Mononuclear cell (primary cell): ENCODE results near the gene SECTM1. TPM values are rescaled to one million over a fixed set of nuclear protein-coding genes. Genes with fewer than 3 reads are reported as not detected.
"Not testable (repeated sequence)": the region's sequence is repeated elsewhere in the genome, so short reads cannot be mapped to it uniquely, and the experiment has no call there.

Experiments used
- H3K27me3 ChIP-seq: 2 replicates; pipeline ENCODE4 v1.6.0; 2011; ENCODE audit warnings: low read length, control low read depth; ENCODE audit not compliant: insufficient read depth
- H3K4me1 ChIP-seq: 2 replicates; pipeline ENCODE4 v1.5.1; 2011; ENCODE audit warnings: mild to moderate bottlenecking, low read length, control low read depth; ENCODE audit not compliant: insufficient read depth
- H3K4me3 ChIP-seq: 2 replicates; pipeline ENCODE4 v1.5.1; 2011; ENCODE audit warnings: mild to moderate bottlenecking, low read length, moderate library complexity
- H3K9me3 ChIP-seq: 2 replicates; pipeline ENCODE4 v1.5.1; 2011; ENCODE audit warnings: low read depth, mild to moderate bottlenecking, control low read depth, low read length
- total RNA-seq: library from RNA; depleted of rRNA; stranded (reverse); fragments of >200 nt; gene quantifications from one replicate; pipeline ENCODE4 v1.2.3, GENCODE V29; 2012

The SECTM1 gene
- total RNA-seq, 1 donor = 49.5 TPM

- H3K9me3 ChIP-seq = no peaks in the 10 kb centered on the region
- no peaks in the 10 kb centered on the region for H3K4me1 ChIP-seq
- H3K27me3 ChIP-seq = peaks cover 2% of the 10 kb centered on the region
- H3K4me3 ChIP-seq = no peak overlapping the region
Measured at GRCh38 chr17:82355770-82356427, 22.3 kb upstream of the SECTM1 start.

GRCh38 chr17:82354804-82355308, 21.3 kb upstream of the SECTM1 start:
- no peaks in the 10 kb centered on the region for H3K9me3 ChIP-seq
- no peaks in the 10 kb centered on the region for H3K4me1 ChIP-seq
- no peak overlapping the region for H3K4me3 ChIP-seq
- peaks cover 2% of the 10 kb centered on the region for H3K27me3 ChIP-seq

DNA sequence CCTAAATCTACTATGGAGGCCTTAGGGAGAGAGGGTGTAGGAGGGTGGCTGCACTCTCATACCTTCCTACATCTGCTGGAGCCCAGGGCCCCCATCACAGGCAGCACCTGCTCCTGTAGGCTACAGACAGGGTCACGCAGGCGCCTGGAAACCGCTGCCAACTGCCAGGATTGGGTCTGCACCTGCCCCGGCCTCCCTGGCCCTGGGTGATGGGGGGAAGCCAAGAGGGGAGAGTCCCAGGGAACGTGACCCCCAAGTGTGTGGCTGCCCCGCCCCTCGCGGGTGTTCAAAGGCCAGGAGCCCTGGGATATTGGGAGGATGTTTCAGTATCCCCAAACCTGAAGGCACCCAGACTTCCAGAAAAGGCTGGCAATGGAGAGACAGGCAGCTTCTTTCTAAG, 19.9 kb upstream of the SECTM1 start:
- no peaks in the 10 kb centered on the region for H3K9me3 ChIP-seq
- H3K27me3 ChIP-seq = no peaks in the 10 kb centered on the region
- H3K4me1 ChIP-seq = no peaks in the 10 kb centered on the region
- H3K4me3 ChIP-seq = no peak overlapping the region

- Histone ChIP-seq H3K4me3 (no peak overlapping the region), H3K27me3 (no peaks in the 10 kb centered on the region), H3K4me1 (no peaks in the 10 kb centered on the region), H3K9me3 (no peaks in the 10 kb centered on the region)
Measured at GRCh38 chr17:82351713-82352488, 18.3 kb upstream of the SECTM1 start.

- Histone ChIP-seq H3K27me3 (no peaks in the 10 kb centered on the region), H3K4me1 (peaks cover 3% of the 10 kb centered on the region), H3K4me3 (no peak overlapping the region), H3K9me3 (no peaks in the 10 kb centered on the region)
Measured at GRCh38 chr17:82351254-82351712, 17.7 kb upstream of the SECTM1 start.

DNA sequence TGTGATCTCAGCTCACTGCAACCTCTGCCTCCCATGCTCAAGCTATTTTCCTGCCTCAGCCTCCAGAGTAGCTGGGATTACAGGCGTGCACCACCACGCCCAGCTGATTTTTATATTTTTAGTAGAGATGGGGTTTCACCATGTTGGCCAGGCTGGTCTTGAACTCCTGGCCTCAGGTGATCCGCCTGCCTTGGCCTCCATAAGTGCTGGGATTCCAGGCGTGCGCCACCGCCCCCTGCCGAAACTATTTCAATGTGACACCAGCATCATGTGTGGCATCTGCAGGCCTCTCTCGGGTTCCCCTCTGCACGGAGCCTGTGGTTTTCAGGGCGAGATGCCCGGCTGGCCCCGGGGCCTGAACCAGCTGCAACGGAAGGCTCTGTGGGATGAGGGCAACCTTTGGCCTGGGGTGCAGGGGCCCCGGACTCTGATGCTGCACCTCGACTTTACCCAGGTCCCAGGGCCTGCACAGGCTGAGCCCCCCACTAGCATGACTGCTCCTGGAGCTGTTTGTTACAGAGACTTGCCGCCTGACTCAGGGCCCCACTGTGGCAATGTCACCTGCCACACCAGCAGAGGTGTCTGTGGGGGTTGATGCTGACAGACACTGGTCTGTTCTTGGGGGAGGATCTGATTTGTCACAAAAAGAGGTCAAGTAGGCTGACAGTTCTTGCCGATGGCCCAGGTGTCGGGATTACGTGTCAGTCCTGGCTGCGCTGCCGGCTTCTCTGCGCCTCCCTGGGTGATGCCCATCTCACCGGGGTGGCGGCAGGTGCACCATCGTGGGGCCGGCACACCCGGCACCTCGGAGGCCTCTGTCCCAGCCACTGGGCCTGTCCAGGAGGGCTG, 16.8 kb upstream of the SECTM1 start:
- H3K27me3 ChIP-seq = no peaks in the 10 kb centered on the region
- H3K4me3 ChIP-seq = no peak overlapping the region
- H3K4me1 ChIP-seq = peaks cover 3% of the 10 kb centered on the region
- no peaks in the 10 kb centered on the region for H3K9me3 ChIP-seq

DNA sequence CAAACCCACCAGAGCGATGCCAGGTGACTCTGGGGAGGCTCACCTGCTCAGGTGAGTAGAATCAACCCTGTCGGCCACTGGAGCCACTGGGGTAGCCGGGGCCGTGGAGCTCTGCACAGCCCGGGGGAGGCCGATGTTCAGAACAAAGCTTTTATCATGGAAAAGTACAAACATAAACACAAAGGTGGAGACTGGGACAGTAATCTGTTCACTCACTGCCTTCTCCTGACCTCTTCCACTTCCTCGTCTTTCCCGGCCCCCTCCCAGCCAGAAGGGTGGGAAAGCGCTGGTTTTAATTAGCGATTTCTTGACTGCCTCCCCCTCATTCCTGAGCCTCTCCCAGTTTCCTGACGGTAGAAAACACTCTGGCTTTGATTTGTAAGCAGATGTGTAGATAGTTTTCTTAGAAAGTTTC, 15.7 kb upstream of the SECTM1 start:
- peaks cover 3% of the 10 kb centered on the region for H3K4me1 ChIP-seq
- no peak overlapping the region for H3K4me3 ChIP-seq
- H3K9me3 ChIP-seq = no peaks in the 10 kb centered on the region
- H3K27me3 ChIP-seq = no peaks in the 10 kb centered on the region

DNA sequence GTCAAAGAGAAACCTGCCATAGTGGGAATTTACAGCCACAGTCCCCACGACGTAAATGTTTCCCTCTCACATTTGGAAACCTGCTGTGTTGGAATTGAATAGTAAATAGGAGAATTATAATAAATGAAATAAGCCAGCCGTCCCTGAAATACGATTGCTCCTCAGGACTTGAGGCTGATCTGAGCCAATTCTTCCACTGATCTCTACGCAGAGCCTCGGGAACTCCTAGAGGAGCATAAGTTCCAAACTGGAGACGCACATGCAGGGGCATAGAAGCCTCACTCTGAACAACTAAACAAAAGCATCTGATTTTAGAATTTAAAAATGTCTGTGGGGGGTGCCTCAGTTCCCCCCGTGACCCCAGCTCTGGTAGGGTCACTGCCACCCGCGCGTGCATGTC, 15.3 kb upstream of the SECTM1 start:
- peaks cover 3% of the 10 kb centered on the region for H3K4me1 ChIP-seq
- H3K9me3 ChIP-seq = no peaks in the 10 kb centered on the region
- no peak overlapping the region for H3K4me3 ChIP-seq
- H3K27me3 ChIP-seq = no peaks in the 10 kb centered on the region

DNA sequence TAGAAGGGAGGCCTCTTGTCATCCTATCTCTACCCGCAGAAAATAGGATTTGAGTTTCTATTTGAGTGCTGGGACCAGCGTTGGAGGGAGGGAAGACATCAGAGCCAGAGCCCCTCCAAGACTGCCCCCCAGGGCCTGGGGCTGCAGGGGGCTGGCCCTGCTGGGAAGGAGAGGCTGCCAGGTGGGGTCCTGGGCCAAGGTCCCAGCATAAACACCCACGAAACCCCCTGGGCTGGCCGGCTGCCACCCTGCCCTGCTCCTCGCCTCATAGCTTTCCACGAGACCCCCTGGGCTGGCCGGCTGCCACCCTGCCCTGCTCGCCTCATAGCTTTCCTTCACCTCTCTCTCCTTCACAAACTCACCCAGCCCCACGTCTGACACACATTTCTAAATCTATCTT, 14.9 kb upstream of the SECTM1 start:
- Histone ChIP-seq H3K9me3 (no peaks in the 10 kb centered on the region), H3K4me3 (no peak overlapping the region), H3K4me1 (peaks cover 3% of the 10 kb centered on the region), H3K27me3 (no peaks in the 10 kb centered on the region)

DNA sequence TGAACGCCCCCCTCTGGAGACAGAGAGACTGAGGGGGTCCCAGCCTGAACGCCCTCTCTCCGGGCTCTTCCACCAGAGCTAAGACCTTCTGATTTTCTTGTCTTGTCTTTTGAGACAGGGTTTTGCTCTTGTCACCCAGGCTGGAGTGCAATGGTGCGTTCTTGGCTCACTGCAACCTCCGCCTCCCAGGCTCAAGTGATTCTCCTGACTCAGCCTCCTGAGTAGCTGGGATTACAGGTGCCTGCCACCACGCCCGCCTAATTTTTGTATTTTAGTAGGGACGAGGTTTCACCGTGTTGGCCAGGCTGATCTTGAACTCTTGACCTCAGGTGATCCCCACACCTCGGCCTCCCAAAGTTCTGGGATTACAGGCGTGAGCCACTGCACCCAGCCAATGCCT, 14.4 kb upstream of the SECTM1 start:
- H3K4me1 ChIP-seq, H3K4me3 ChIP-seq, H3K27me3 ChIP-seq, H3K9me3 ChIP-seq: not testable (repeated sequence)

DNA sequence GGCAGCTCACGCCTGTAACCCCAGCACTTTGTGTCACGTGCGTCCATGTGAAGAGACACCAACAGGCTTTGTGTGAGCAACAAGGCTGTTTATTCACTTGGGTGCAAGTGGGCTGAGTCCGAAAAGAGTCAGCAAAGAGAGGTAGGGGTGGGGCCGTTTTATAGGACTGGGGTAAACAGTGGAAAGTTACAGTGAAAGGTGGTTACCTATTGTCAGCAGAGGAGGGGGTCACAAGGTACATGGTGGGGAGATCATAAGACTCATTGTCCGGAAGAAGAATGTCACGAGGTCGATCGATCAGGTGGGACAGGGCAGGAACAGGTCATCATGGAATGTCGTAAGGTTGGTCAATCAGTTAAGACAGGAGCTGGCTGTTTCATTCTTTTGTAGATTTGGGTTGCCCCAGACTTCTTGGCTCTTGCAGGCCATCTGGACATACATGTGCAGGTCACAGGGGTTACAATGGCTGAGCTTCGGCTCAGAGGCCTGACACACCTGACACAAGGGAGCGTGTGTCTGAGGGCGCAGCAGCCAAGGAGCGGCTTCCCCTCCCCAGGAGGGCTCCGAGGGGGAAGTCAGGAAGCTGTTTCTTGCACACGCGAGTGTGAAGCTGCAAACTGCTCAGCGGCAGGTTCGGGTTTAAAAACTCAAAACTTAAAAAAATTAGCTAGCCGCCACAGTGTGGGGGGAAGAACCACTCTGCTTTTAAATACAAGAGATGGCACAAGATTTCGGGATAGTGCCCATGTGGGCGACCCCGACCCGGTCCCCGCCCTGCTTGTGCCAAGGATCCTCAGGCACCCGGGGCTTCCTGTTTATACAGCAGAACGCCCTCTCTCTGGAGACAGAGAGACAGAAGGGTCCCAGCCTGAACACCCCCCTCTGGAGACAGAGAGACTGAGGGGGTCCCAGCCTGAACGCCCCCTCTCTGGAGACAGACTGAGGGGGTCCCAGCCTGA, 13.1 kb upstream of the SECTM1 start:
- H3K27me3 ChIP-seq = no peaks in the 10 kb centered on the region
- H3K9me3 ChIP-seq = no peaks in the 10 kb centered on the region
- H3K4me3 ChIP-seq = no peak overlapping the region
- peaks cover 3% of the 10 kb centered on the region for H3K4me1 ChIP-seq

- Histone ChIP-seq H3K9me3 (no peaks in the 10 kb centered on the region), H3K4me3 (no peak overlapping the region), H3K27me3 (no peaks in the 10 kb centered on the region), H3K4me1 (peaks cover 3% of the 10 kb centered on the region)
Measured at GRCh38 chr17:82345151-82345976, 11.8 kb upstream of the SECTM1 start.

DNA sequence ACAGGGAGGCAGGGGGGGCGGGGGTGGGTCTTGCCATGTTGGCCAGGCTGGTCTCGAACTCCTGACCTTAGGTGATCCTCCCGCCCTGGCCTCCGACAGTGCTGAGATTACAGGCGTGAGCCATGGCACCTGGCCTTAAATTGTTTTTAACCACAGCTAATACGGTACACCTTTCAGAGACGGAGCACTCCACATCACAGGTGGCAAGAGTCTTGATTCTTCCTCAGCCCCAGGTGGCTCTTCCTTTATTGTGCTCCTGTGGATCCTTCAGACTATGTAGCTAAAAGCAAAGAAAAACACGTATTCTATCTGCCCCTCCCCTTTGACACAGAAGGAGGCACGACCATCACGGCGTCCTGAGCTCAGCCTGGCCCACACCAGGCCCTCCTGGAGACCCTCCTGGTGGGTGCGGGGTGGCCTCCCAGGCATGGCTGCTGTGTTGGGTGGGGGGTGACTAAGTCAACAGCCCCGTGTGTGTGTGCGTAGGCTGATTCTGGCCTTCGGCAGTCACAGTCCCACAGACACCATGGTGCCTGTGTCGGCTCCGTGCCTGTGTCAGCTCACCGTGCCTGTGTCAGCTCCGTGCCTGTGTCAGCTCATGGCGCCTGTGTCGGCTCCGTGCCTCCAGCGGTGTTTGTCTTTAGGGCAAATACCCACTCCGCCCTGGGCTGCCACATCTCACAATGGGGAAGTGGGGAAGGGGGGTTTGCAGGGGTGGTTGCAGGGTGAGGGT, 10.8 kb upstream of the SECTM1 start:
- Histone ChIP-seq H3K4me3 (no peak overlapping the region), H3K27me3 (no peaks in the 10 kb centered on the region), H3K4me1 (peaks cover 3% of the 10 kb centered on the region), H3K9me3 (no peaks in the 10 kb centered on the region)
